ENCODE results near the gene SZT2.

GRCh38 chr1:43427941-43428340, 38.2 kb downstream of the SZT2 start:
- no peak for TF ChIP-seq POLR2A (IDR thresholded peaks at IDR 0.05)
- TF ChIP-seq CTCF (IDR thresholded peaks at IDR 0.05): no peak
